CD4-positive, alpha-beta memory T cell (primary cell): Measurements from ENCODE around the gene NPEPL1. TPM values are rescaled to one million over a fixed set of nuclear protein-coding genes. Genes with fewer than 3 reads are reported as not detected.

Source experiments
- CTCF ChIA-PET: fragments of 350-600 bp; sonication (Branson Sonifier 250); formaldehyde crosslinking; loops from one replicate; lab custom pipeline; 2021; ENCODE audit warnings: inconsistent platforms; ENCODE audit not compliant: partially characterized antibody; lab: Charles Lee
- POLR2A ChIA-PET: fragments of 350-600 bp; sonication (Branson Sonifier 250); formaldehyde crosslinking; loops from one replicate; lab custom pipeline; 2021; ENCODE audit not compliant: partially characterized antibody; lab: Charles Lee
- DNase-seq, 5 donors: peaks; one replicate each; pipeline versions ENCODE4 v3.0.0 to v3.0.0-alpha.2; 2020 to 2022; ENCODE audit warnings: mixed read lengths in 1 of 5
- H3K27ac ChIP-seq: one replicate; pipeline ENCODE4 v1.7.0; 2013; ENCODE audit warnings: low read depth, low read length
- H3K27me3 ChIP-seq: 2 replicates; pipeline ENCODE4 v1.7.0; 2013; ENCODE audit warnings: mild to moderate bottlenecking, low read length, moderate library complexity; ENCODE audit not compliant: insufficient read depth
- H3K36me3 ChIP-seq: 2 replicates; pipeline ENCODE4 v1.7.0; 2013; ENCODE audit warnings: mild to moderate bottlenecking, low read length, moderate library complexity; ENCODE audit not compliant: insufficient read depth
- H3K4me1 ChIP-seq: 2 replicates; pipeline ENCODE4 v1.7.0; 2013; ENCODE audit warnings: mild to moderate bottlenecking, low read length, moderate library complexity; ENCODE audit not compliant: insufficient read depth
- H3K4me3 ChIP-seq, 2 donors: one replicate each; pipeline ENCODE4 v1.7.0; 2013; ENCODE audit warnings: low read length in 2 of 2, mild to moderate bottlenecking in 1 of 2
- H3K9me3 ChIP-seq, 2 donors: one replicate each; pipeline ENCODE4 v1.7.0; 2013; ENCODE audit warnings: low read length in 2 of 2, control low read depth in 1 of 2; ENCODE audit not compliant: control insufficient read depth in 1 of 2
- H3K27ac Mint-ChIP-seq, 7 donors: one replicate each; pipeline ENCODE4 v1.8.0; 2020 to 2021; ENCODE audit warnings: mixed read lengths in 7 of 7, mild to moderate bottlenecking in 6 of 7, inconsistent platforms in 3 of 7, moderate library complexity in 3 of 7
- H3K27me3 Mint-ChIP-seq, 2 donors: one replicate each; pipeline ENCODE4 v1.8.0; 2020 to 2021; ENCODE audit warnings: mixed read lengths in 2 of 2
- H3K36me3 Mint-ChIP-seq, 2 donors: one replicate each; pipeline ENCODE4 v1.8.0; 2020 to 2021; ENCODE audit warnings: mixed read lengths in 2 of 2, inconsistent platforms in 1 of 2, mild to moderate bottlenecking in 1 of 2
- H3K4me1 Mint-ChIP-seq, 4 donors: one replicate each; pipeline ENCODE4 v1.8.0; 2020 to 2021; ENCODE audit warnings: mixed read lengths in 4 of 4, mild to moderate bottlenecking in 1 of 4
- H3K4me3 Mint-ChIP-seq, 8 donors: one replicate each; pipeline ENCODE4 v1.8.0; 2020 to 2021; ENCODE audit warnings: mixed read lengths in 8 of 8, mild to moderate bottlenecking in 7 of 8, moderate library complexity in 6 of 8, inconsistent platforms in 3 of 8
- H3K9me3 Mint-ChIP-seq, 8 donors: one replicate each; pipeline ENCODE4 v1.8.0; 2020 to 2021; ENCODE audit warnings: mixed read lengths in 8 of 8, mild to moderate bottlenecking in 5 of 8, inconsistent platforms in 3 of 8, moderate library complexity in 1 of 8
- intact Hi-C: fragments of 100-400 bp; cut with micrococcal nuclease; formaldehyde crosslinking; loops from one replicate; pipeline ENCODE4 v1.15.1; 2023
- polyA plus RNA-seq, 2 donors: library from polyadenylated mRNA; unstranded; fragments of 300-500 nt; fragmentation: Illumina TruSeq; gene quantifications; one replicate each; pipeline ENCODE4 v1.2.3, GENCODE V29; 2021
- total RNA-seq, 2 experiments: library from RNA; stranded (reverse); gene quantifications; one replicate each; pipeline ENCODE4 v1.2.3, GENCODE V29; 2021

The NPEPL1 gene
- total and polyA plus RNA-seq, 4 experiments from 2014 or later, result 8.9 to 44.8 (median 28.1) TPM

- H3K36me3 Mint-ChIP-seq, result no peaks in the 10 kb centered on the region
- H3K27ac Mint-ChIP-seq, result no peak overlapping the region
- peaks cover 15 to 43% of the 10 kb centered on the region in 2 donors for H3K27me3 Mint-ChIP-seq
- POLR2A ChIA-PET, result no interaction called here
- H3K4me3 Mint-ChIP-seq, result no peak overlapping the region
- H3K4me1 Mint-ChIP-seq, result no peaks in the 10 kb centered on the region
- intact Hi-C loops, result no loop called here
- no peaks in the 10 kb centered on the region for H3K9me3 Mint-ChIP-seq
- Histone ChIP-seq H3K4me1 (no peaks in the 10 kb centered on the region), H3K4me3 (no peak overlapping the region), H3K36me3 (no peaks in the 10 kb centered on the region), H3K27me3 (no peaks in the 10 kb centered on the region), H3K9me3 (no peaks in the 10 kb centered on the region), H3K27ac (no peak overlapping the region)
- no peak for DNase-seq
- CTCF ChIA-PET, result no interaction called here
Observed at GRCh38 chr20:58763076-58763475, 70.5 kb downstream of the NPEPL1 start.

Other genes starting within 250 kb of the NPEPL1 start
- not detected for gene APCDD1L, start 177.4 kb upstream of the NPEPL1 start, total RNA-seq
- gene APCDD1L, start 177.4 kb upstream of the NPEPL1 start, polyA plus RNA-seq, result under 1 TPM in 1 of 2 donors, not detected in 1; 0.11 TPM
- 100 to 1,000 TPM; 158 to 167 TPM for gene STX16, start 41.5 kb upstream of the NPEPL1 start, total RNA-seq
- 10 to 100 TPM; 16.5 to 24.5 TPM for gene STX16, start 41.5 kb upstream of the NPEPL1 start, polyA plus RNA-seq
- 1 to 10 TPM in 1 of 2 experiments, under 1 TPM in 1; 0.94 to 1.1 TPM for gene GNAS-AS1, start 158.1 kb downstream of the NPEPL1 start, total RNA-seq
- not detected for gene GNAS-AS1, start 158.1 kb downstream of the NPEPL1 start, polyA plus RNA-seq
- gene GNAS, start 159.9 kb downstream of the NPEPL1 start, total RNA-seq, result 100 to 1,000 TPM; 641 to 645 TPM
- 100 to 1,000 TPM in 1 of 2 donors, 10 to 100 TPM in 1; 70.1 to 184 TPM for gene GNAS, start 159.9 kb downstream of the NPEPL1 start, polyA plus RNA-seq